Loucy (cell line): ENCODE results near the gene KRTAP5-8.
"Not testable (repeated sequence)": the region's sequence is repeated elsewhere in the genome, so short reads cannot be mapped to it uniquely, and the experiment has no call there.

ENCODE experiments used
- EZH2phosphoT487 ChIP-seq: fragments of 200-600 bp; IDR thresholded peaks from 2 replicates; pipeline ENCODE4 v1.6.1; 2018; ENCODE audit warnings: antibody characterized with exemption, mild to moderate bottlenecking, moderate library complexity, borderline replicate concordance
- TF ChIP-seq, protein P1 (sequence below): fragments of 200-600 bp; sonication (generic); conservative IDR thresholded peaks from 2 replicates; pipeline ENCODE4 v1.5.1; 2014; ENCODE audit warnings: mild to moderate bottlenecking, antibody characterized with exemption, low read length

DNA sequence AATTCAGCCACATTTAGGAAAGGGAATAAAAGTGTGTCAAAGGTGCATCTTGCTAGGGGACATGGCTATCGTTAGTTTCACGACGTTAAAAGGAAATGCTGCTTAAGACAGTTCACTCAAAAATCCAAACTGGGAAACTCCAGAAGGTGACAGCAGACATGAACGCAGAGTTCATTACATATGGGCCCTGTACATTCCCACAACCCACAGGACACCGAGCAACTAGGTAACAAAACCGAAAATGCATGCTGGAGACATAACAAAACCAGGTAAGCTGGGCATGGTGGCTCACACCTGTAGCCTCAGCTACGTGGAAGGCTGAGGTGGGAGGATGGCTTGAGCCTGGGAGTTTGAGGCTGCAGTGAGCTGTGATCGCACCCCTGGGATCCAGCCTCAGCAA lies 29.8 kb downstream of the KRTAP5-8 start:
- TF ChIP-seq, protein P1, sequence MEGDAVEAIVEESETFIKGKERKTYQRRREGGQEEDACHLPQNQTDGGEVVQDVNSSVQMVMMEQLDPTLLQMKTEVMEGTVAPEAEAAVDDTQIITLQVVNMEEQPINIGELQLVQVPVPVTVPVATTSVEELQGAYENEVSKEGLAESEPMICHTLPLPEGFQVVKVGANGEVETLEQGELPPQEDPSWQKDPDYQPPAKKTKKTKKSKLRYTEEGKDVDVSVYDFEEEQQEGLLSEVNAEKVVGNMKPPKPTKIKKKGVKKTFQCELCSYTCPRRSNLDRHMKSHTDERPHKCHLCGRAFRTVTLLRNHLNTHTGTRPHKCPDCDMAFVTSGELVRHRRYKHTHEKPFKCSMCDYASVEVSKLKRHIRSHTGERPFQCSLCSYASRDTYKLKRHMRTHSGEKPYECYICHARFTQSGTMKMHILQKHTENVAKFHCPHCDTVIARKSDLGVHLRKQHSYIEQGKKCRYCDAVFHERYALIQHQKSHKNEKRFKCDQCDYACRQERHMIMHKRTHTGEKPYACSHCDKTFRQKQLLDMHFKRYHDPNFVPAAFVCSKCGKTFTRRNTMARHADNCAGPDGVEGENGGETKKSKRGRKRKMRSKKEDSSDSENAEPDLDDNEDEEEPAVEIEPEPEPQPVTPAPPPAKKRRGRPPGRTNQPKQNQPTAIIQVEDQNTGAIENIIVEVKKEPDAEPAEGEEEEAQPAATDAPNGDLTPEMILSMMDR: not testable (repeated sequence)
- not testable (repeated sequence) for TF ChIP-seq EZH2phosphoT487
